ENCODE data around the gene GNB1L.
"Not testable (repeated sequence)": the region's sequence is repeated elsewhere in the genome, so short reads cannot be mapped to it uniquely, and the experiment has no call there.

GRCh38 chr22:19777192-19777591 lies 77.5 kb downstream of the GNB1L start:
- TF ChIP-seq, protein P1, sequence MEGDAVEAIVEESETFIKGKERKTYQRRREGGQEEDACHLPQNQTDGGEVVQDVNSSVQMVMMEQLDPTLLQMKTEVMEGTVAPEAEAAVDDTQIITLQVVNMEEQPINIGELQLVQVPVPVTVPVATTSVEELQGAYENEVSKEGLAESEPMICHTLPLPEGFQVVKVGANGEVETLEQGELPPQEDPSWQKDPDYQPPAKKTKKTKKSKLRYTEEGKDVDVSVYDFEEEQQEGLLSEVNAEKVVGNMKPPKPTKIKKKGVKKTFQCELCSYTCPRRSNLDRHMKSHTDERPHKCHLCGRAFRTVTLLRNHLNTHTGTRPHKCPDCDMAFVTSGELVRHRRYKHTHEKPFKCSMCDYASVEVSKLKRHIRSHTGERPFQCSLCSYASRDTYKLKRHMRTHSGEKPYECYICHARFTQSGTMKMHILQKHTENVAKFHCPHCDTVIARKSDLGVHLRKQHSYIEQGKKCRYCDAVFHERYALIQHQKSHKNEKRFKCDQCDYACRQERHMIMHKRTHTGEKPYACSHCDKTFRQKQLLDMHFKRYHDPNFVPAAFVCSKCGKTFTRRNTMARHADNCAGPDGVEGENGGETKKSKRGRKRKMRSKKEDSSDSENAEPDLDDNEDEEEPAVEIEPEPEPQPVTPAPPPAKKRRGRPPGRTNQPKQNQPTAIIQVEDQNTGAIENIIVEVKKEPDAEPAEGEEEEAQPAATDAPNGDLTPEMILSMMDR (IDR thresholded peaks at IDR 0.05; ENCODE audit: low read length), result not testable (repeated sequence)
- TF ChIP-seq EZH2phosphoT487 (IDR thresholded peaks at IDR 0.05; ENCODE audit: low read length); EZH2 (optimal IDR thresholded peaks at IDR 0.05; ENCODE audit: low read depth, low read length): not testable (repeated sequence)
